ENCODE data around the gene TRIM41.
A peak's percentile ranks its signal among the peaks of the same experiment; 100 is the strongest.

Gene TRIM41

GRCh38 chr5:181261320-181262049 lies 38.4 kb downstream of the TRIM41 start (continued):
- TF ChIP-seq, protein P1, sequence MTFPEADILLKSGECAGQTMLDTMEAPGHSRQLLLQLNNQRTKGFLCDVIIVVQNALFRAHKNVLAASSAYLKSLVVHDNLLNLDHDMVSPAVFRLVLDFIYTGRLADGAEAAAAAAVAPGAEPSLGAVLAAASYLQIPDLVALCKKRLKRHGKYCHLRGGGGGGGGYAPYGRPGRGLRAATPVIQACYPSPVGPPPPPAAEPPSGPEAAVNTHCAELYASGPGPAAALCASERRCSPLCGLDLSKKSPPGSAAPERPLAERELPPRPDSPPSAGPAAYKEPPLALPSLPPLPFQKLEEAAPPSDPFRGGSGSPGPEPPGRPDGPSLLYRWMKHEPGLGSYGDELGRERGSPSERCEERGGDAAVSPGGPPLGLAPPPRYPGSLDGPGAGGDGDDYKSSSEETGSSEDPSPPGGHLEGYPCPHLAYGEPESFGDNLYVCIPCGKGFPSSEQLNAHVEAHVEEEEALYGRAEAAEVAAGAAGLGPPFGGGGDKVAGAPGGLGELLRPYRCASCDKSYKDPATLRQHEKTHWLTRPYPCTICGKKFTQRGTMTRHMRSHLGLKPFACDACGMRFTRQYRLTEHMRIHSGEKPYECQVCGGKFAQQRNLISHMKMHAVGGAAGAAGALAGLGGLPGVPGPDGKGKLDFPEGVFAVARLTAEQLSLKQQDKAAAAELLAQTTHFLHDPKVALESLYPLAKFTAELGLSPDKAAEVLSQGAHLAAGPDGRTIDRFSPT (tag by site-specific recombination; IDR thresholded peaks at IDR 0.05): no peak
- TF ChIP-seq, protein P2, sequence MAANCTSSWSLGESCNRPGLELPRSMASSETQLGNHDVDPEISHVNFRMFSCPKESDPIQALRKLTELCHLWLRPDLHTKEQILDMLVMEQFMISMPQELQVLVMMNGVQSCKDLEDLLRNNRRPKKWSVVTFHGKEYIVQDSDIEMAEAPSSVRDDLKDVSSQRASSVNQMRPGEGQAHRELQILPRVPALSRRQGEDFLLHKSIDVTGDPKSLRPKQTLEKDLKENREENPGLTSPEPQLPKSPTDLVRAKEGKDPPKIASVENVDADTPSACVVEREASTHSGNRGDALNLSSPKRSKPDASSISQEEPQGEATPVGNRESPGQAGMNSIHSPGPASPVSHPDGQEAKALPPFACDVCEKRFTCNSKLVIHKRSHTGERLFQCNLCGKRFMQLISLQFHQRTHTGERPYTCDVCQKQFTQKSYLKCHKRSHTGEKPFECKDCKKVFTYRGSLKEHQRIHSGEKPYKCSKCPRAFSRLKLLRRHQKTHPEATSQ (tag by site-specific recombination; IDR thresholded peaks at IDR 0.05): peak; percentile 22
- TF ChIP-seq PATZ1 (tag by site-specific recombination; IDR thresholded peaks at IDR 0.05) (peak; percentile 5), SP2 (tag by site-specific recombination; IDR thresholded peaks at IDR 0.05) (peak; percentile 32), ZNF561 (tag by site-specific recombination; IDR thresholded peaks at IDR 0.05; ENCODE audit: borderline replicate concordance) (peak; percentile 67), REPIN1 (tag by site-specific recombination; IDR thresholded peaks at IDR 0.05; ENCODE audit: low read depth) (no peak), GLIS1 (tag by site-specific recombination; IDR thresholded peaks at IDR 0.05) (peak; percentile 63), ZNF146 (tag by site-specific recombination; IDR thresholded peaks at IDR 0.05) (0 out of 2 replicates have a peak, but pooled peaks have one; percentile 3), ZBTB20 (tag by site-specific recombination; IDR thresholded peaks at IDR 0.05) (peak; percentile 99), ZNF704 (tag by site-specific recombination; IDR thresholded peaks at IDR 0.05) (no peak), PRDM10 (tag by site-specific recombination; IDR thresholded peaks at IDR 0.05) (peak; percentile 57), ZNF416 (tag by site-specific recombination; IDR thresholded peaks at IDR 0.05) (no peak), ZBTB11 (tag by site-specific recombination; conservative IDR thresholded peaks at IDR 0.05; ENCODE audit: low read depth) (peak; percentile 90)
- TF ChIP-seq, protein P3, sequence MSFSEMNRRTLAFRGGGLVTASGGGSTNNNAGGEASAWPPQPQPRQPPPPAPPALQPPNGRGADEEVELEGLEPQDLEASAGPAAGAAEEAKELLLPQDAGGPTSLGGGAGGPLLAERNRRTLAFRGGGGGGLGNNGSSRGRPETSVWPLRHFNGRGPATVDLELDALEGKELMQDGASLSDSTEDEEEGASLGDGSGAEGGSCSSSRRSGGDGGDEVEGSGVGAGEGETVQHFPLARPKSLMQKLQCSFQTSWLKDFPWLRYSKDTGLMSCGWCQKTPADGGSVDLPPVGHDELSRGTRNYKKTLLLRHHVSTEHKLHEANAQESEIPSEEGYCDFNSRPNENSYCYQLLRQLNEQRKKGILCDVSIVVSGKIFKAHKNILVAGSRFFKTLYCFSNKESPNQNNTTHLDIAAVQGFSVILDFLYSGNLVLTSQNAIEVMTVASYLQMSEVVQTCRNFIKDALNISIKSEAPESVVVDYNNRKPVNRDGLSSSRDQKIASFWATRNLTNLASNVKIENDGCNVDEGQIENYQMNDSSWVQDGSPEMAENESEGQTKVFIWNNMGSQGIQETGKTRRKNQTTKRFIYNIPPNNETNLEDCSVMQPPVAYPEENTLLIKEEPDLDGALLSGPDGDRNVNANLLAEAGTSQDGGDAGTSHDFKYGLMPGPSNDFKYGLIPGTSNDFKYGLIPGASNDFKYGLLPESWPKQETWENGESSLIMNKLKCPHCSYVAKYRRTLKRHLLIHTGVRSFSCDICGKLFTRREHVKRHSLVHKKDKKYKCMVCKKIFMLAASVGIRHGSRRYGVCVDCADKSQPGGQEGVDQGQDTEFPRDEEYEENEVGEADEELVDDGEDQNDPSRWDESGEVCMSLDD (tag by site-specific recombination; IDR thresholded peaks at IDR 0.05): peak; percentile 77
- TF ChIP-seq, protein P4, sequence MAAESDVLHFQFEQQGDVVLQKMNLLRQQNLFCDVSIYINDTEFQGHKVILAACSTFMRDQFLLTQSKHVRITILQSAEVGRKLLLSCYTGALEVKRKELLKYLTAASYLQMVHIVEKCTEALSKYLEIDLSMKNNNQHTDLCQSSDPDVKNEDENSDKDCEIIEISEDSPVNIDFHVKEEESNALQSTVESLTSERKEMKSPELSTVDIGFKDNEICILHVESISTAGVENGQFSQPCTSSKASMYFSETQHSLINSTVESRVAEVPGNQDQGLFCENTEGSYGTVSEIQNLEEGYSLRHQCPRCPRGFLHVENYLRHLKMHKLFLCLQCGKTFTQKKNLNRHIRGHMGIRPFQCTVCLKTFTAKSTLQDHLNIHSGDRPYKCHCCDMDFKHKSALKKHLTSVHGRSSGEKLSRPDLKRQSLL (tag by site-specific recombination; IDR thresholded peaks at IDR 0.05): peak; percentile 71; the same call in 1 of the 2 replicates
- TF ChIP-seq, protein P5, sequence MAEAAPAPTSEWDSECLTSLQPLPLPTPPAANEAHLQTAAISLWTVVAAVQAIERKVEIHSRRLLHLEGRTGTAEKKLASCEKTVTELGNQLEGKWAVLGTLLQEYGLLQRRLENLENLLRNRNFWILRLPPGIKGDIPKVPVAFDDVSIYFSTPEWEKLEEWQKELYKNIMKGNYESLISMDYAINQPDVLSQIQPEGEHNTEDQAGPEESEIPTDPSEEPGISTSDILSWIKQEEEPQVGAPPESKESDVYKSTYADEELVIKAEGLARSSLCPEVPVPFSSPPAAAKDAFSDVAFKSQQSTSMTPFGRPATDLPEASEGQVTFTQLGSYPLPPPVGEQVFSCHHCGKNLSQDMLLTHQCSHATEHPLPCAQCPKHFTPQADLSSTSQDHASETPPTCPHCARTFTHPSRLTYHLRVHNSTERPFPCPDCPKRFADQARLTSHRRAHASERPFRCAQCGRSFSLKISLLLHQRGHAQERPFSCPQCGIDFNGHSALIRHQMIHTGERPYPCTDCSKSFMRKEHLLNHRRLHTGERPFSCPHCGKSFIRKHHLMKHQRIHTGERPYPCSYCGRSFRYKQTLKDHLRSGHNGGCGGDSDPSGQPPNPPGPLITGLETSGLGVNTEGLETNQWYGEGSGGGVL (tag by site-specific recombination; IDR thresholded peaks at IDR 0.05): peak; percentile 48; the same call in 1 of the 2 replicates
